Kidney epithelial cell (primary cell): ENCODE data around the gene JAK2. TPM values are rescaled to one million over a fixed set of nuclear protein-coding genes. Genes with fewer than 3 reads are reported as not detected.

ENCODE experiments used
- DNase-seq: peaks from one replicate; pipeline ENCODE4 v3.0.0-alpha.2; 2010; ENCODE audit warnings: low read depth
- H3K27me3 ChIP-seq: 2 replicates; pipeline ENCODE4 v1.6.0; 2011; ENCODE audit warnings: low read length; ENCODE audit not compliant: control insufficient read depth, insufficient read depth
- H3K36me3 ChIP-seq: 2 replicates; pipeline ENCODE4 v1.5.1; 2011; ENCODE audit warnings: low read length; ENCODE audit not compliant: control insufficient read depth, insufficient read depth
- H3K4me3 ChIP-seq: 2 replicates; pipeline ENCODE4 v1.5.1; 2011; ENCODE audit warnings: low read depth, mild to moderate bottlenecking, control low read depth, low read length
- CTCF ChIP-seq: IDR thresholded peaks from 2 replicates; pipeline ENCODE4 v1.5.1; 2011; ENCODE audit warnings: mild to moderate bottlenecking, moderate library complexity, low read length, control low read depth, inconsistent platforms; ENCODE audit not compliant: insufficient read depth, poor library complexity, severe bottlenecking
- total RNA-seq: library from RNA; depleted of rRNA; stranded (reverse); fragments of >200 nt; gene quantifications from 2 replicates; pipeline ENCODE4 v1.2.3, GENCODE V29; 2015

JAK2 gene
- total RNA-seq, 1 donor from 2014 or later: 7.1 TPM

- H3K27me3 ChIP-seq: no peaks in the 10 kb centered on the region
- no peak overlapping the region for H3K4me3 ChIP-seq
- no peak for DNase-seq
- no peak for TF ChIP-seq CTCF
- H3K36me3 ChIP-seq: peaks cover 1% of the 10 kb centered on the region
Measured at GRCh38 chr9:5113994-5114748, 129.1 kb downstream of the JAK2 start.

- H3K27me3 ChIP-seq: no peaks in the 10 kb centered on the region
- no peaks in the 10 kb centered on the region for H3K36me3 ChIP-seq
- H3K4me3 ChIP-seq: no peak overlapping the region
- DNase-seq: no peak
- TF ChIP-seq CTCF: no peak
Measured at GRCh38 chr9:5122116-5122515, 137.0 kb downstream of the JAK2 start.

DNA sequence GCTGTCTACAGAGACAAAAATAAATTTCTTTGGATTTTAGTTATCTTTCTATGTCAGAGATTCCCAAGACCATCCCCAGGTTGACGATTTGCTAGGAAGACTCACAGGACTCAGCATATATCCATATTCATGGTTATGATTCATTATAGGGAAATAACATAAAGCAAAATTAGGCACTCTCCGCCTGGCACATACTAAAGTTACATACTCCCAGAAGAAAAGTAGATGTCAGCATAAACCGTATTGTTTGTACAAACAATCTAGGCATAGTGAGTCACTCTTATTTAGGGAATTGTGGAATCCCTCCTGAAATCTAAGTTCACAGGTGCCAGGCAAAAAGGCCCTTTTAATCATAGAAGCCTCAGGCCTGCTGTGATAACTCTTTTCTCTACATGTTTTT lies 137.4 kb downstream of the JAK2 start:
- no peak for TF ChIP-seq CTCF
- Histone ChIP-seq H3K4me3 (no peak overlapping the region), H3K36me3 (no peaks in the 10 kb centered on the region), H3K27me3 (no peaks in the 10 kb centered on the region)
- DNase-seq: no peak

DNA sequence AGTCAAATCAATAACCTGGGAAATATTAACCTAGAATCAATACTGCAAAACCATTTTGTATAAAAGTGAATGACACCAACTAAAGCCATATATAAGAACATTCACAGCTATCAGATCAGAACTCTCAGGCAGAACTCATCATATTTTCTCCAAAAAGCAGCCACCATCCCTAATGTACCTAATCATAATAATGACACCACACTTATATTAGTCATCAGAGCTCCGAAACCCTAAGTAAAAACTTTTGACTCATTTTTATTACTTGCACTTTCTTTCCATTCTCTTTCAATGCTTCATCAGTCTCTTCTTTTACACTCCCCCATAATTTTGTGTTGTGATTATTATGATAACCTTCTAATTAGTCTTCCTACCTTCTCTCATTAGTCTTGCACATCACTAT lies 155.1 kb downstream of the JAK2 start:
- Histone ChIP-seq H3K36me3 (no peaks in the 10 kb centered on the region), H3K27me3 (no peaks in the 10 kb centered on the region), H3K4me3 (no peak overlapping the region)
- no peak for DNase-seq
- no peak for TF ChIP-seq CTCF

GRCh38 chr9:5144217-5144616 lies 159.1 kb downstream of the JAK2 start:
- H3K36me3 ChIP-seq: no peaks in the 10 kb centered on the region
- TF ChIP-seq CTCF: no peak

DNA sequence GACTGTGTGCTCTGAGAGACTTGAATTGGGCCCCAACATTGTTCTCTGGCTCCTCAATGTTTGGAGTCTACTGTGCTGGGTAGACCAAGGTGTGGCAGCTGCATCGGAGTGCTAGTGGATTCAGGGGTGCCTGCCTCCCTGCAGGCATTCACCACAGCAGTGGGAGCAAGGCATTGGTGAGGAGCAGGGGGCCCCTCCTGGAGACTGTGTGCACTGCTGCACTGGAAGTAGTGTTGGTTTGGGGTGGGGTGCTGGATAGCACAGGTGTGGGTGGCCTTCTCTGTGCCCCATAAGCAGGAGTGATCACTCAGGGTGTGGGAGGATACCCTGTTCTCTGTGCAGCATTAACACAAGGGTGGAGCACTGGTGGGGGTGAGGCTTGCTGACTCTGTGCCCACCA lies 161.2 kb downstream of the JAK2 start:
- no peak overlapping the region for H3K4me3 ChIP-seq
- H3K36me3 ChIP-seq: no peaks in the 10 kb centered on the region
- DNase-seq: no peak

More at GRCh38 chr9:5144217-5144616, 159.1 kb downstream of the JAK2 start:
- H3K27me3 ChIP-seq: no peaks in the 10 kb centered on the region
- no peak for DNase-seq
- H3K4me3 ChIP-seq: no peak overlapping the region

More for the DNA sequence above, 161.2 kb downstream of the JAK2 start:
- no peak for TF ChIP-seq CTCF
- H3K27me3 ChIP-seq: no peaks in the 10 kb centered on the region
